NCI-H1048 (cell line): Measurements from ENCODE around the gene TPP1.

Experiments used
- DNase-seq: peaks from one replicate; lab custom pipeline; 2025; lab: John Stamatoyannopoulos, UW

TPP1 gene

DNA sequence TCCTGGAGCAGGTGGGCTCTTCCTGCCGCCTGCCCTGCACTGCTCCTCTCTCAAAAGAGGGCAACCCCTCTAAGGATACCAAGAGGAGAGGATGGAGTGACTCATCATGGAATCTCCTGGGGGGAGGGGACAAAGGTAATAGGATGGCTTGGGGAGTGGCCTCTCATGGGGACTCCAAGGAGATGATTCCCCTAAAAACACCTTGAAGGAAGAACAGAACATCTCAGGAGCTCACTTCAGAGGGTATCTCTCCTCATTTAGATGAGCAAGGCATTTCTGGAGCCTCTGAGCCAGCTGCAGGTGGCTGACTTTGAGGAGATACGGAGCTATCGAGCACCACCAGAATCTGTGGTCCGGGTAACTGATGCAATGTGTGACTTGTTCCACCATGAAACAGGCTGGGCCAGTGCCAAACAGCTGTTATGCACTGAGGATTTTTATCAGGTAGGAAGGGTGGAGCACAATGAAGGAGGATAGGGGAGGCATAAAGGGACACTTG is 56.1 kb downstream of the TPP1 start:
- DNase-seq = no peak
